Heart left ventricle (tissue), 13 donors: ENCODE results near the gene PLCB2.

Experiments
- CTCF ChIP-seq, 12 donors: fragments of 200-600 bp; sonication (generic) in 4 of 12; IDR thresholded peaks; one replicate each; pipeline versions ENCODE4 v1.5.0 to v1.8.0; 2018 to 2022; ENCODE audit warnings: antibody characterized with exemption in 12 of 12, mild to moderate bottlenecking in 5 of 12
- POLR2A ChIP-seq, 2 donors: fragments of 450-650 bp; IDR thresholded peaks; one replicate each; pipeline ENCODE4 v1.6.1; 2017; ENCODE audit warnings: antibody characterized with exemption in 2 of 2, mild to moderate bottlenecking in 2 of 2, moderate library complexity in 2 of 2
- donor health status: ischemic (EF 13 %, LVEDD 7.1; RV severe dilation, severe dysfunction).
- donor health status: DM: no; HTN: yes; CAD: no.
- donor health status: DM: no; HTN: no; CAD: no.
- donor health status: ischemic (EF 25% LVEDD 6.9; RV normal size, moderate dysfunction).
- donor health status: ischemic (EF 25% LVEDD 5.7; RV mildly dilated, moderate dysfunction).
- donor health status: ischemic (EF 35%, LVEDD 5.7; RV mildly dilated, moderate dysfunction).
- donor health status: nonischemic (EF 11% LVEDD 7.7; RV severe dilation, severe dysfunction).
- donor health status: DM: yes; HTN: yes; CAD: no.
- donor health status: PGD.
- donor health status: ischemic (EF 29% LVEDD 5.4; RV normal size, mild dysfunction).
- donor health status: nonischemic (EF 23%, LVEDD 6.1; RV moderate dilation, normal function).

- TF ChIP-seq CTCF (IDR thresholded peaks at IDR 0.05) (no peak), POLR2A (IDR thresholded peaks at IDR 0.05) (no peak)
These were observed 66.2 kb downstream of the PLCB2 start for GRCh38 chr15:40241269-40242212.
